HepG2 (cell line): Measurements from ENCODE around the gene PRR35. TPM values are rescaled to one million over a fixed set of nuclear protein-coding genes. Genes with fewer than 3 reads are reported as not detected.
A peak's percentile ranks its signal among the peaks of the same experiment; 100 is the strongest.

Source experiments
- CC2D1A ChIP-seq: sonication (generic); formaldehyde crosslinking; IDR thresholded peaks from 2 replicates; pipeline ENCODE4 v1.8.1; 2023; ENCODE audit warnings: mild to moderate bottlenecking, missing genetic modification reagents
- CEBPG ChIP-seq: IDR thresholded peaks from 2 replicates; pipeline ENCODE4 v1.6.1; 2016
- GABPB1 ChIP-seq: IDR thresholded peaks from 2 replicates; pipeline ENCODE4 v1.6.1; 2016; ENCODE audit warnings: mild to moderate bottlenecking, missing genetic modification reagents, moderate library complexity, missing compliant biosample characterization
- GATAD2A ChIP-seq: IDR thresholded peaks from 2 replicates; pipeline ENCODE4 v1.6.1; 2016
- GMEB1 ChIP-seq: sonication (generic); formaldehyde crosslinking; IDR thresholded peaks from 2 replicates; pipeline ENCODE4 v1.5.1; 2020; ENCODE audit warnings: missing genetic modification reagents, mild to moderate bottlenecking, borderline replicate concordance
- HDAC6 ChIP-seq: fragments of 200-600 bp; sonication (generic); IDR thresholded peaks from 2 replicates; pipeline ENCODE4 v1.7.0; 2017; ENCODE audit warnings: mild to moderate bottlenecking, antibody characterized with exemption, low read length, low read depth
- HES4 ChIP-seq: sonication (generic); formaldehyde crosslinking; IDR thresholded peaks from 2 replicates; pipeline ENCODE4 v1.9.0; 2021; ENCODE audit warnings: mild to moderate bottlenecking, missing genetic modification reagents, borderline replicate concordance
- HMG20A ChIP-seq: IDR thresholded peaks from 2 replicates; pipeline ENCODE4 v1.6.1; 2016; ENCODE audit warnings: borderline replicate concordance
- KDM2A ChIP-seq: sonication (generic); formaldehyde crosslinking; IDR thresholded peaks from 2 replicates; pipeline ENCODE4 v1.4.0; 2020; ENCODE audit warnings: low read depth, missing genetic modification reagents, borderline replicate concordance
- NCOA2 ChIP-seq: sonication (generic); formaldehyde crosslinking; IDR thresholded peaks from 2 replicates; pipeline ENCODE4 v1.8.0; 2022; ENCODE audit warnings: inconsistent platforms
- RFX3 ChIP-seq: IDR thresholded peaks from 2 replicates; pipeline ENCODE4 v1.6.1; 2016; ENCODE audit warnings: missing biosample characterization, missing genetic modification reagents
- TFAP4 ChIP-seq: sonication (generic); IDR thresholded peaks from 2 replicates; pipeline ENCODE4 v1.6.1; 2016; ENCODE audit warnings: low read depth, borderline replicate concordance
- TFDP1 ChIP-seq: IDR thresholded peaks from 2 replicates; pipeline ENCODE4 v1.6.1; 2016; ENCODE audit warnings: missing compliant biosample characterization, missing genetic modification reagents, borderline replicate concordance
- TFDP2 ChIP-seq: sonication (generic); formaldehyde crosslinking; IDR thresholded peaks from 2 replicates; pipeline ENCODE4 v1.4.0; 2020; ENCODE audit warnings: missing genetic modification reagents
- TGIF2 ChIP-seq: IDR thresholded peaks from 2 replicates; pipeline ENCODE4 v1.6.1; 2016; ENCODE audit warnings: control low read depth, missing compliant biosample characterization
- ZBTB38 ChIP-seq: sonication (generic); formaldehyde crosslinking; IDR thresholded peaks from 2 replicates; pipeline ENCODE4 v1.5.1; 2020; ENCODE audit warnings: mild to moderate bottlenecking, missing genetic modification reagents
- ZNF224 ChIP-seq: sonication (generic); formaldehyde crosslinking; IDR thresholded peaks from 2 replicates; pipeline ENCODE4 v1.5.0; 2020; ENCODE audit warnings: mild to moderate bottlenecking, missing genetic modification reagents
- ZNF431 ChIP-seq: sonication (generic); formaldehyde crosslinking; IDR thresholded peaks from 2 replicates; pipeline ENCODE4 v1.9.0; 2022; ENCODE audit warnings: missing genetic modification reagents, low read depth, mild to moderate bottlenecking, borderline replicate concordance
- ZNF616 ChIP-seq: sonication (generic); formaldehyde crosslinking; IDR thresholded peaks from 2 replicates; pipeline ENCODE4 v1.5.0; 2020; ENCODE audit warnings: low read depth, mild to moderate bottlenecking, missing genetic modification reagents
- ZNF703 ChIP-seq: sonication (generic); formaldehyde crosslinking; IDR thresholded peaks from 2 replicates; pipeline ENCODE4 v1.5.1; 2020; ENCODE audit warnings: missing genetic modification reagents, mild to moderate bottlenecking, moderate library complexity, borderline replicate concordance
- ZNF747 ChIP-seq: sonication (generic); formaldehyde crosslinking; IDR thresholded peaks from 2 replicates; pipeline ENCODE4 v1.8.1; 2023; ENCODE audit warnings: missing genetic modification reagents, mild to moderate bottlenecking, borderline replicate concordance
- ZNF773 ChIP-seq: sonication (generic); formaldehyde crosslinking; IDR thresholded peaks from 2 replicates; pipeline ENCODE4 v1.4.0; 2020; ENCODE audit warnings: missing genetic modification reagents, borderline replicate concordance
- ZNF883 ChIP-seq: sonication (generic); formaldehyde crosslinking; IDR thresholded peaks from 2 replicates; pipeline ENCODE4 v1.5.1; 2020; ENCODE audit warnings: mild to moderate bottlenecking, missing genetic modification reagents; ENCODE audit errors: not compliant biosample characterization
- polyA plus RNA-seq, 8 experiments: library from polyadenylated mRNA; depleted of rRNA in 3 of 8; stranded (reverse) in 7 of 8; unstranded in 1 of 8; fragments of >200 nt; fragmentation: Illumina TruSeq in 4 of 8; extraction: Trizol in 4 of 8; gene quantifications; 2 replicates each; pipeline versions ENCODE4 v1.2.1 to v1.2.3, GENCODE V29; 2011 to 2016; ENCODE audit warnings: low read depth in 4 of 8, missing spikeins in 1 of 8, mixed read lengths in 1 of 8; ENCODE audit not compliant: insufficient read depth in 1 of 8
- total RNA-seq, 5 experiments: library from RNA; depleted of rRNA; stranded (reverse); fragments of >200 nt; fragmentation: Illumina TruSeq; extraction: Trizol; gene quantifications; 2 replicates each; pipeline ENCODE4 v1.2.3, GENCODE V29; 2016; ENCODE audit warnings: low read depth in 1 of 5
- TF ChIP-seq, protein P1 (sequence below): IDR thresholded peaks from 2 replicates; pipeline ENCODE4 v1.6.1; 2016; ENCODE audit warnings: mild to moderate bottlenecking

PRR35 gene
- total and polyA plus RNA-seq, 2 of the 13 experiments (the other 11 are each of a cell fraction or from before 2014, with no cell fraction given) = 0.07 to 0.16 TPM

GRCh38 chr16:592518-593306 lies 32.5 kb downstream of the PRR35 start (continued):
- TF ChIP-seq TFAP4 (no peak), ZNF224 (CRISPR knock-in tag) (no peak), TFDP1 (peak; percentile 85; the same call in 1 of the 2 replicates), RFX3 (no peak), NCOA2 (peak; percentile 23; the same call in 1 of the 2 replicates), ZNF431 (no peak), ZNF703 (CRISPR knock-in tag) (no peak), GATAD2A (CRISPR knock-in tag) (peak; percentile 73), ZBTB38 (peak; percentile 29; the same call in 1 of the 2 replicates), ZNF773 (CRISPR knock-in tag) (no peak), ZNF883 (CRISPR knock-in tag) (peak; percentile 81), CC2D1A (no peak), TFDP2 (peak; percentile 60; the same call in 1 of the 2 replicates), CEBPG (CRISPR knock-in tag) (peak; percentile 85), GMEB1 (CRISPR knock-in tag) (0 out of 2 replicates have a peak, but pooled peaks have one; percentile 29), HMG20A (CRISPR knock-in tag) (no peak), KDM2A (peak; percentile 45; the same call in 1 of the 2 replicates), GABPB1 (CRISPR knock-in tag) (peak; percentile 57), HES4 (CRISPR knock-in tag) (peak; percentile 44; the same call in 1 of the 2 replicates), ZNF616 (CRISPR knock-in tag) (no peak), ZNF747 (CRISPR knock-in tag) (no peak), TGIF2 (CRISPR knock-in tag) (peak; percentile 66; the same call in 1 of the 2 replicates), HDAC6 (no peak)
- TF ChIP-seq, protein P1, sequence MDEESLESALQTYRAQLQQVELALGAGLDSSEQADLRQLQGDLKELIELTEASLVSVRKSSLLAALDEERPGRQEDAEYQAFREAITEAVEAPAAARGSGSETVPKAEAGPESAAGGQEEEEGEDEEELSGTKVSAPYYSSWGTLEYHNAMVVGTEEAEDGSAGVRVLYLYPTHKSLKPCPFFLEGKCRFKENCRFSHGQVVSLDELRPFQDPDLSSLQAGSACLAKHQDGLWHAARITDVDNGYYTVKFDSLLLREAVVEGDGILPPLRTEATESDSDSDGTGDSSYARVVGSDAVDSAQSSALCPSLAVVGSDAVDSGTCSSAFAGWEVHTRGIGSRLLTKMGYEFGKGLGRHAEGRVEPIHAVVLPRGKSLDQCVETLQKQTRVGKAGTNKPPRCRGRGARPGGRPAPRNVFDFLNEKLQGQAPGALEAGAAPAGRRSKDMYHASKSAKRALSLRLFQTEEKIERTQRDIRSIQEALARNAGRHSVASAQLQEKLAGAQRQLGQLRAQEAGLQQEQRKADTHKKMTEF (CRISPR knock-in tag) = peak; percentile 63; the same call in 1 of the 2 replicates
